Stimulated activated naive CD8-positive, alpha-beta T cell treated with anti-CD3 and anti-CD28 coated beads, Interleukin-15, amount 100 ng/mL, for 72 hours (primary cell): Measurements from ENCODE around the gene C2orf74.
"Not testable (repeated sequence)": the region's sequence is repeated elsewhere in the genome, so short reads cannot be mapped to it uniquely, and the experiment has no call there.

Source experiments
- ATAC-seq: fragments of 150-1000 bp; cut with Tn5 transposase; 2 replicates; pipeline ENCODE4 v1.10.0; 2021; ENCODE audit warnings: mild to moderate bottlenecking, moderate library complexity
- DNase-seq, 2 donors: peaks; one replicate each; pipeline ENCODE4 v3.0.0; 2021 to 2022
- H3K27ac Mint-ChIP-seq, 2 donors: one replicate each; pipeline ENCODE4 v1.8.0; 2022; ENCODE audit warnings: mild to moderate bottlenecking in 2 of 2, mixed read lengths in 2 of 2, moderate library complexity in 2 of 2
- H3K27me3 Mint-ChIP-seq: one replicate; pipeline ENCODE4 v1.8.0; 2022; ENCODE audit warnings: mixed read lengths
- H3K4me1 Mint-ChIP-seq: one replicate; pipeline ENCODE4 v1.8.0; 2022; ENCODE audit warnings: mild to moderate bottlenecking, mixed read lengths
- H3K4me3 Mint-ChIP-seq, 2 donors: one replicate each; pipeline ENCODE4 v1.8.0; 2022; ENCODE audit warnings: mild to moderate bottlenecking in 2 of 2, mixed read lengths in 2 of 2, moderate library complexity in 1 of 2
- H3K9me3 Mint-ChIP-seq, 2 donors: one replicate each; pipeline ENCODE4 v1.8.0; 2022; ENCODE audit warnings: mixed read lengths in 2 of 2

C2orf74 gene

GRCh38 chr2:61161888-61162287 lies at the start of gene C2orf74:
Gene C2orf74, plus strand, starts transcription at chr2:61162188. Its CDS starts 327 bp downstream, at chr2:61162515.
- no peaks in the 10 kb centered on the region for H3K9me3 Mint-ChIP-seq
- no peak for DNase-seq
- H3K4me1 Mint-ChIP-seq = peaks cover 9% of the 10 kb centered on the region
- no peak within 1 kb of the TSS for H3K27ac Mint-ChIP-seq
- no peaks in the 10 kb centered on the region for H3K27me3 Mint-ChIP-seq
- H3K4me3 Mint-ChIP-seq = no peak within 1 kb of the TSS
- no peak for ATAC-seq

- no peak for ATAC-seq
- no peak for DNase-seq
- Mint-ChIP-seq H3K27me3 (no peaks in the 10 kb centered on the region), H3K27ac (no peak overlapping the region), H3K4me3 (no peak overlapping the region), H3K9me3 (peaks cover 0 to 8% of the 10 kb centered on the region in 2 donors), H3K4me1 (peaks cover 11% of the 10 kb centered on the region)
These were observed 47.8 kb upstream of the C2orf74 start for GRCh38 chr2:61114147-61114546.

- Mint-ChIP-seq H3K4me3 (no peak overlapping the region), H3K4me1 (peaks cover 11% of the 10 kb centered on the region), H3K27ac (no peak overlapping the region), H3K9me3 (peaks cover 0 to 8% of the 10 kb centered on the region in 2 donors), H3K27me3 (no peaks in the 10 kb centered on the region)
- no peak for ATAC-seq
- no peak for DNase-seq
These were observed 45.7 kb upstream of the C2orf74 start for GRCh38 chr2:61116302-61116701.

- Mint-ChIP-seq H3K9me3 (peaks cover 0 to 8% of the 10 kb centered on the region in 2 donors), H3K27ac (no peak overlapping the region), H3K4me3 (no peak overlapping the region), H3K27me3 (no peaks in the 10 kb centered on the region), H3K4me1 (peaks cover 11% of the 10 kb centered on the region)
- ATAC-seq (peak; percentile 94), DNase-seq (no peak)
These were observed 44.5 kb upstream of the C2orf74 start for GRCh38 chr2:61117534-61117933.

GRCh38 chr2:61125123-61125710 lies 36.8 kb upstream of the C2orf74 start:
- Mint-ChIP-seq H3K4me1 (no peaks in the 10 kb centered on the region), H3K27ac (no peak overlapping the region), H3K9me3 (peaks cover 0 to 9% of the 10 kb centered on the region in 2 donors), H3K27me3 (no peaks in the 10 kb centered on the region), H3K4me3 (no peak overlapping the region)
- DNase-seq (no peak), ATAC-seq (no peak)

GRCh38 chr2:61125798-61126197 lies 36.2 kb upstream of the C2orf74 start:
- Mint-ChIP-seq H3K9me3 (peaks cover 0 to 9% of the 10 kb centered on the region in 2 donors), H3K4me1 (no peaks in the 10 kb centered on the region), H3K27ac (no peak overlapping the region), H3K27me3 (no peaks in the 10 kb centered on the region), H3K4me3 (no peak overlapping the region)
- DNase-seq (no peak), ATAC-seq (no peak)

GRCh38 chr2:61128122-61128521 lies 33.9 kb upstream of the C2orf74 start:
- not testable (repeated sequence) for ATAC-seq, H3K4me3 Mint-ChIP-seq, DNase-seq, H3K4me1 Mint-ChIP-seq, H3K27me3 Mint-ChIP-seq, H3K9me3 Mint-ChIP-seq, H3K27ac Mint-ChIP-seq

- H3K27ac Mint-ChIP-seq = no peak overlapping the region
- DNase-seq = no peak
- H3K4me1 Mint-ChIP-seq = peaks cover 6% of the 10 kb centered on the region
- no peak for ATAC-seq
- no peaks in the 10 kb centered on the region for H3K9me3 Mint-ChIP-seq
- no peaks in the 10 kb centered on the region for H3K27me3 Mint-ChIP-seq
- no peak overlapping the region for H3K4me3 Mint-ChIP-seq
These were observed 27.8 kb upstream of the C2orf74 start for GRCh38 chr2:61134141-61134540.

GRCh38 chr2:61135510-61135909 lies 26.5 kb upstream of the C2orf74 start:
- Mint-ChIP-seq H3K27ac (no peak overlapping the region), H3K4me1 (peaks cover 6% of the 10 kb centered on the region), H3K4me3 (no peak overlapping the region), H3K9me3 (no peaks in the 10 kb centered on the region), H3K27me3 (no peaks in the 10 kb centered on the region)
- ATAC-seq (no peak), DNase-seq (no peak)

- Mint-ChIP-seq H3K27ac (peak overlapping the region in 1 of 2 donors; percentile 55), H3K27me3 (no peaks in the 10 kb centered on the region), H3K9me3 (no peaks in the 10 kb centered on the region), H3K4me1 (peaks cover 6% of the 10 kb centered on the region), H3K4me3 (no peak overlapping the region)
- ATAC-seq = no peak
- no peak for DNase-seq
These were observed 23.1 kb upstream of the C2orf74 start for GRCh38 chr2:61138859-61139258.

- ATAC-seq = no peak
- Mint-ChIP-seq H3K27ac (no peak overlapping the region), H3K27me3 (no peaks in the 10 kb centered on the region), H3K4me3 (no peak overlapping the region), H3K9me3 (no peaks in the 10 kb centered on the region), H3K4me1 (peaks cover 5% of the 10 kb centered on the region)
- no peak for DNase-seq
These were observed 20.8 kb upstream of the C2orf74 start for GRCh38 chr2:61141151-61141550.

- no peaks in the 10 kb centered on the region for H3K27me3 Mint-ChIP-seq
- H3K4me1 Mint-ChIP-seq = peaks cover 14% of the 10 kb centered on the region
- peak; percentile 88 to 95 for DNase-seq
- peak overlapping the region; percentile 99 for H3K27ac Mint-ChIP-seq
- peak overlapping the region; percentile 94 to 95 for H3K4me3 Mint-ChIP-seq
- ATAC-seq = peak; percentile 98
- H3K9me3 Mint-ChIP-seq = no peaks in the 10 kb centered on the region
These were observed 17.2 kb upstream of the C2orf74 start for GRCh38 chr2:61144697-61145268.

GRCh38 chr2:61145990-61146389 lies 16.0 kb upstream of the C2orf74 start:
- ATAC-seq = no peak
- DNase-seq = no peak
- H3K27me3 Mint-ChIP-seq = no peaks in the 10 kb centered on the region
- peaks cover 19% of the 10 kb centered on the region for H3K4me1 Mint-ChIP-seq
- no peaks in the 10 kb centered on the region for H3K9me3 Mint-ChIP-seq
- H3K4me3 Mint-ChIP-seq = peak overlapping the region in 1 of 2 donors; percentile 94
- H3K27ac Mint-ChIP-seq = no peak overlapping the region

- peaks cover 19% of the 10 kb centered on the region for H3K4me1 Mint-ChIP-seq
- DNase-seq, H3K27ac Mint-ChIP-seq, H3K4me3 Mint-ChIP-seq, H3K9me3 Mint-ChIP-seq, H3K27me3 Mint-ChIP-seq, ATAC-seq: not testable (repeated sequence)
These were observed 13.9 kb upstream of the C2orf74 start for GRCh38 chr2:61148091-61148490.

- DNase-seq (no peak), ATAC-seq (no peak)
- peaks cover 19% of the 10 kb centered on the region for H3K4me1 Mint-ChIP-seq
- no peak overlapping the region for H3K4me3 Mint-ChIP-seq
- H3K27me3 Mint-ChIP-seq = no peaks in the 10 kb centered on the region
- H3K27ac Mint-ChIP-seq = no peak overlapping the region
- no peaks in the 10 kb centered on the region for H3K9me3 Mint-ChIP-seq
These were observed 12.9 kb upstream of the C2orf74 start for GRCh38 chr2:61149074-61149473.

- peaks cover 14% of the 10 kb centered on the region for H3K4me1 Mint-ChIP-seq
- no peak for ATAC-seq
These were observed 10.6 kb upstream of the C2orf74 start for GRCh38 chr2:61151436-61151835.

More at GRCh38 chr2:61151436-61151835, 10.6 kb upstream of the C2orf74 start:
- H3K27me3 Mint-ChIP-seq = no peaks in the 10 kb centered on the region
- no peak for DNase-seq
- no peak overlapping the region for H3K4me3 Mint-ChIP-seq
- no peak overlapping the region for H3K27ac Mint-ChIP-seq
- no peaks in the 10 kb centered on the region for H3K9me3 Mint-ChIP-seq
